Measurements from ENCODE around the gene GPR143. TPM values are rescaled to one million over a fixed set of nuclear protein-coding genes. Genes with fewer than 3 reads are reported as not detected.

GPR143 gene
- total and polyA plus RNA-seq, 7 donors: 0.70 TPM; not detected in 6

DNA sequence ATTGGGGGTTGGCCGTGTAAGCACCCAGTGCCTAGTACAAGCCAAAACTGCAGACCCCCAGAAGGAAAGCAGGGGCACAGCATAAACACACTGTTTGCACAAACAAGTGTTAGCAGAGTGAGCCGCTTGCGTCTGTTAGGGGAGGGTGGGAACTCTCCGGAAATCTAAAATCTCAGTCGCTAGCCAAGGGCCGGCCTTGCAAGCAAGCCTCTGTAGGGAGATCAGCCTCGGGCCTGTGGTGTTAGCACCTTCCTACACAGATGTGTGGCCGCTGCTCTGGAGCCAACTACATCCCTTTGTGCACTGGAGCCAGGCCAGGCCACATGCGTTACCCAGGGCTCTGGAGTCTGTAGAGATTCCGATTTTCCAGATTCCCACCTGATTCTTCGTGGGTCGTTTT is 67.1 kb downstream of the GPR143 start:
- Histone ChIP-seq H3K9me3 (no peaks in the 10 kb centered on the region), H3K27ac (no peak overlapping the region), H3K36me3 (peaks cover 0 to 20% (median 4%) of the 10 kb centered on the region in 4 donors), H3K4me3 (no peak overlapping the region), H3K27me3 (no peaks in the 10 kb centered on the region), H3K4me1 (no peaks in the 10 kb centered on the region)
- DNase-seq: no peak
- intact Hi-C loops (cut with DNase I): no loop called here
- 95% methylated on average over 12 of the region's 12 CpGs for WGBS, 2 donors
- no peak for TF ChIP-seq POLR2AphosphoS5 (IDR thresholded peaks at IDR 0.05)

- WGBS, 2 donors: 80 to 92% methylated on average over 12 of the region's 12 CpGs
- H3K4me1 ChIP-seq: no peaks in the 10 kb centered on the region
- H3K36me3 ChIP-seq: peaks cover 0 to 44% (median 2%) of the 10 kb centered on the region in 4 donors
- no peak overlapping the region for H3K27ac ChIP-seq
- no peak overlapping the region for H3K4me3 ChIP-seq
- H3K27me3 ChIP-seq: no peaks in the 10 kb centered on the region
- no peaks in the 10 kb centered on the region for H3K9me3 ChIP-seq
- intact Hi-C loops (cut with DNase I): loop anchor here (5.0 kb wide), 1 partner anchor 876 kb away; no protein-coding TSS in a partner anchor
- no peak for DNase-seq
- TF ChIP-seq POLR2AphosphoS5 (IDR thresholded peaks at IDR 0.05) (no peak), POLR2A (IDR thresholded peaks at IDR 0.05) (no peak), EP300 (IDR thresholded peaks at IDR 0.05) (no peak), CTCF (IDR thresholded peaks at IDR 0.05) (no peak)
Measured at GRCh38 chrX:9693307-9694001, 72.2 kb downstream of the GPR143 start.

DNA sequence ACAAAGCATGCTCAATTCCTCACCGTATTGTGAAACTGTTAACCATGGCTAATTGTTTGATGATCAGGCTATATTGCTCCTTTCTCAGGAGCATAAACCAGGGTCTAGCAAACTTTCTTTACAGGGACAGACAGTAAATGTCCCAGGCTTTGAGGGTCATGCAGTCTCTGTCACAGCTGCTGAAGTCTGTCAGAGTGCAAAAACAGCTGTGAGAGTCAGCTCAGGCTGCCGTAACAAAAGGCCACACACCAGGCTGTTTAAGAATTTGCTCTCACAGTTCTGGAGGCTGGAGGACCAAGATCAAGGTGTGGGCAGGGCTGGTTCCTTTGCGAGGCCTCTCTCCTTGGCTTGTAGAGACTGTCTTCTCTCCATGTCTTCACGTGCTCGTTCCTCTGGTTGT is 75.6 kb downstream of the GPR143 start:
- peaks cover 0 to 33% (median 0%) of the 10 kb centered on the region in 4 donors for H3K36me3 ChIP-seq
- no peaks in the 10 kb centered on the region for H3K9me3 ChIP-seq
- H3K27me3 ChIP-seq: no peaks in the 10 kb centered on the region
- 94 to 96% methylated on average over 5 of the region's 5 CpGs for WGBS, 2 donors
- intact Hi-C loops (cut with DNase I): loop anchor here (5.0 kb wide), 1 partner anchor 873 kb away; no protein-coding TSS in a partner anchor
- DNase-seq: peak; percentile 1
- H3K27ac ChIP-seq: no peak overlapping the region
- H3K4me3 ChIP-seq: no peak overlapping the region
- TF ChIP-seq EP300 (IDR thresholded peaks at IDR 0.05) (no peak), POLR2AphosphoS5 (IDR thresholded peaks at IDR 0.05) (no peak), POLR2A (IDR thresholded peaks at IDR 0.05) (no peak), CTCF (IDR thresholded peaks at IDR 0.05) (no peak)
- no peaks in the 10 kb centered on the region for H3K4me1 ChIP-seq

DNA sequence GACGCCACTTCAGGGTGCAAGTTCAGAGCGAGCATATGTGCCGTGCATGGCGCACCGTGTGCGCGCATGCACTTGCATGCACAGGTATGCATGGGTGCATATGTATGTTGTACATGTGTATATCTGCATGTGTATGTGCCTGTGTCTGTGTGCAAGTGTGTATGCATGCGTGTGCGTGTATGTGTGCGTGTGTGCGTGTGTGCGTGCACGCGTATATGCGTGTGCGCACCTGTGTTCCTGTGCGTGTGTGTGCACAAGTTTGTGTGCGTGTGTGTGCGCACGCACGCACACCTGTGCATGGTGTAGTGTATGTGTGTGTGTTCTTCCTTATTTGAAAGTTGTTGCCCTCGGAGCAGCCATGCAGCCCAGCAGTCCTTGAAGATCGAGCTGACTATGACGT is 76.8 kb downstream of the GPR143 start:
- no peak for TF ChIP-seq POLR2A (IDR thresholded peaks at IDR 0.05)
- TF ChIP-seq POLR2AphosphoS5 (IDR thresholded peaks at IDR 0.05): no peak
- Histone ChIP-seq H3K4me3 (no peak overlapping the region), H3K4me1 (no peaks in the 10 kb centered on the region), H3K36me3 (peaks cover 0 to 29% (median 0%) of the 10 kb centered on the region in 4 donors), H3K27ac (no peak overlapping the region), H3K27me3 (no peaks in the 10 kb centered on the region), H3K9me3 (no peaks in the 10 kb centered on the region)
- peak; percentile 32 for DNase-seq
- intact Hi-C loops (cut with DNase I): no loop called here
- WGBS, 2 donors: 98% methylated on average over 24 of the region's 24 CpGs

- intact Hi-C loops (cut with DNase I): no loop called here
Measured at GRCh38 chrX:9687899-9688298, 77.7 kb downstream of the GPR143 start.

More at GRCh38 chrX:9687899-9688298, 77.7 kb downstream of the GPR143 start:
- Histone ChIP-seq H3K36me3 (peaks cover 0 to 19% (median 0%) of the 10 kb centered on the region in 4 donors), H3K9me3 (no peaks in the 10 kb centered on the region), H3K4me1 (no peaks in the 10 kb centered on the region), H3K27ac (no peak overlapping the region), H3K27me3 (no peaks in the 10 kb centered on the region), H3K4me3 (no peak overlapping the region)
- TF ChIP-seq CTCF (IDR thresholded peaks at IDR 0.05) (no peak), POLR2A (IDR thresholded peaks at IDR 0.05) (no peak)
- WGBS, 2 donors: 96 to 98% methylated on average over 27 of the region's 27 CpGs
- DNase-seq: peak; percentile 49

Measured in sigmoid colon (tissue), 7 donors.